Esophagus muscularis mucosa (tissue), 4 donors: ENCODE measurements around the gene ARHGAP15. TPM values are rescaled to one million over a fixed set of nuclear protein-coding genes. Genes with fewer than 3 reads are reported as not detected.
A peak's percentile ranks its signal among the peaks of the same experiment; 100 is the strongest.

Source experiments
- DNase-seq: peaks from one replicate; pipeline ENCODE4 v3.0.0-alpha.2; 2017; ENCODE audit errors: extremely low spot score
- H3K27ac ChIP-seq, 4 donors: fragments of 200-600 bp; sonication (generic); replicated peaks in 1 of 4; 1 replicate in 3 of 4; 2 replicates in 1 of 4; pipeline ENCODE4 v1.5.1; 2016 to 2019; ENCODE audit warnings: mild to moderate bottlenecking in 1 of 4
- H3K27me3 ChIP-seq, 4 donors: fragments of 200-600 bp; sonication (generic); one replicate each; pipeline versions ENCODE4 v1.5.1 to v1.6.0; 2016 to 2019
- H3K36me3 ChIP-seq, 4 donors: fragments of 200-600 bp; sonication (generic); one replicate each; pipeline ENCODE4 v1.5.1; 2016 to 2019
- H3K4me1 ChIP-seq, 4 donors: fragments of 200-600 bp; sonication (generic); one replicate each; pipeline ENCODE4 v1.5.1; 2016 to 2019
- H3K4me3 ChIP-seq, 4 donors: fragments of 200-600 bp; sonication (generic); 1 replicate in 2 of 4; 2 replicates in 2 of 4; pipeline ENCODE4 v1.5.1; 2016 to 2019; ENCODE audit warnings: mild to moderate bottlenecking in 4 of 4, moderate library complexity in 1 of 4
- H3K9me3 ChIP-seq, 4 donors: fragments of 200-600 bp; sonication (generic); 1 replicate in 3 of 4; 2 replicates in 1 of 4; pipeline ENCODE4 v1.5.1; 2016 to 2019
- EP300 ChIP-seq: sonication (generic); formaldehyde crosslinking; IDR thresholded peaks from one replicate; pipeline ENCODE4 v1.6.1; 2017; ENCODE audit warnings: antibody characterized with exemption
- POLR2A ChIP-seq: fragments of 450-650 bp; IDR thresholded peaks from one replicate; pipeline ENCODE4 v1.6.1; 2017; ENCODE audit warnings: antibody characterized with exemption, moderate library complexity, mild to moderate bottlenecking, low read depth
- POLR2AphosphoS5 ChIP-seq, 2 donors: sonication (generic); formaldehyde crosslinking; IDR thresholded peaks; one replicate each; pipeline ENCODE4 v1.6.1; 2017; ENCODE audit warnings: antibody characterized with exemption in 2 of 2
- WGBS: methylation state at CpG from one replicate; pipeline ENCODE4 v1.1.5; 2018; 5-methylcytosine and 5-hydroxymethylcytosine counted together
- intact Hi-C: fragments of 100-400 bp; cut with DNase I; formaldehyde crosslinking; loops from one replicate; pipeline ENCODE4 v1.15.1; 2023
- total RNA-seq, 4 donors: library from RNA; depleted of rRNA; stranded (reverse); fragments of >200 nt; gene quantifications; one replicate each; pipeline versions ENCODE4 v1.1.0 to v1.2.1, GENCODE V29; 2016
- TF ChIP-seq, protein P1 (sequence below), 3 experiments: fragments of 200-600 bp in 2 of 3; fragments of 450-650 bp in 1 of 3; sonication (generic) in 2 of 3; IDR thresholded peaks; one replicate each; pipeline ENCODE4 v1.5.1; 2017 to 2019; ENCODE audit warnings: antibody characterized with exemption in 3 of 3, mild to moderate bottlenecking in 2 of 3, moderate library complexity in 1 of 3

Gene ARHGAP15
- total RNA-seq, 4 donors from 2014 or later = 5.4 to 13.3 (median 7.1) TPM

DNA sequence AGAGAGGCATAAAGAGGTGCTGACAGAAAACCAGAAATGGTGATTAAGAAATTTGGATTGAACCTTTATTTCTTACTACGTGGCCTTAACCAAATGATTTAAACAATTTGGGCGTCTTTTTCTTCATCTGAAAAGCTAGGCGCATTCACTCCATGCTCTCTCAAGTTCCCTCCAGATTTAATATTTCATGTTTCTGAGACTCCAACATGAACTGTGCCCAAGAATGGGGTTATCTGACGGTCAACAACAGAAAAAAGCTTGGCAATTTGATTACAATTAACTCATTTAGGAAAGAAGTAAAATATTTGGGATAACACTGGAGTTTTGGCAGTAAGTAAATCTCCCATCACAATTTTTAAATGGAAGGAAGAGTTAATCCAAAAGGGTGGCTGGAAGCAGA, 345.4 kb downstream of the ARHGAP15 start:
- no peaks in the 10 kb centered on the region for H3K36me3 ChIP-seq
- intact Hi-C loops = no loop called here
- H3K9me3 ChIP-seq = no peaks in the 10 kb centered on the region
- no peak overlapping the region for H3K4me3 ChIP-seq
- peaks cover 0 to 10% (median 3%) of the 10 kb centered on the region in 4 donors for H3K4me1 ChIP-seq
- no peak for TF ChIP-seq POLR2AphosphoS5 (IDR thresholded peaks at IDR 0.05)
- TF ChIP-seq, protein P1, sequence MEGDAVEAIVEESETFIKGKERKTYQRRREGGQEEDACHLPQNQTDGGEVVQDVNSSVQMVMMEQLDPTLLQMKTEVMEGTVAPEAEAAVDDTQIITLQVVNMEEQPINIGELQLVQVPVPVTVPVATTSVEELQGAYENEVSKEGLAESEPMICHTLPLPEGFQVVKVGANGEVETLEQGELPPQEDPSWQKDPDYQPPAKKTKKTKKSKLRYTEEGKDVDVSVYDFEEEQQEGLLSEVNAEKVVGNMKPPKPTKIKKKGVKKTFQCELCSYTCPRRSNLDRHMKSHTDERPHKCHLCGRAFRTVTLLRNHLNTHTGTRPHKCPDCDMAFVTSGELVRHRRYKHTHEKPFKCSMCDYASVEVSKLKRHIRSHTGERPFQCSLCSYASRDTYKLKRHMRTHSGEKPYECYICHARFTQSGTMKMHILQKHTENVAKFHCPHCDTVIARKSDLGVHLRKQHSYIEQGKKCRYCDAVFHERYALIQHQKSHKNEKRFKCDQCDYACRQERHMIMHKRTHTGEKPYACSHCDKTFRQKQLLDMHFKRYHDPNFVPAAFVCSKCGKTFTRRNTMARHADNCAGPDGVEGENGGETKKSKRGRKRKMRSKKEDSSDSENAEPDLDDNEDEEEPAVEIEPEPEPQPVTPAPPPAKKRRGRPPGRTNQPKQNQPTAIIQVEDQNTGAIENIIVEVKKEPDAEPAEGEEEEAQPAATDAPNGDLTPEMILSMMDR (IDR thresholded peaks at IDR 0.05) = no peak
- no peak for DNase-seq
- WGBS = 82% methylated on average over 4 of the region's 4 CpGs
- peak overlapping the region; percentile 11 to 54 (median 36) for H3K27ac ChIP-seq
- no peaks in the 10 kb centered on the region for H3K27me3 ChIP-seq

DNA sequence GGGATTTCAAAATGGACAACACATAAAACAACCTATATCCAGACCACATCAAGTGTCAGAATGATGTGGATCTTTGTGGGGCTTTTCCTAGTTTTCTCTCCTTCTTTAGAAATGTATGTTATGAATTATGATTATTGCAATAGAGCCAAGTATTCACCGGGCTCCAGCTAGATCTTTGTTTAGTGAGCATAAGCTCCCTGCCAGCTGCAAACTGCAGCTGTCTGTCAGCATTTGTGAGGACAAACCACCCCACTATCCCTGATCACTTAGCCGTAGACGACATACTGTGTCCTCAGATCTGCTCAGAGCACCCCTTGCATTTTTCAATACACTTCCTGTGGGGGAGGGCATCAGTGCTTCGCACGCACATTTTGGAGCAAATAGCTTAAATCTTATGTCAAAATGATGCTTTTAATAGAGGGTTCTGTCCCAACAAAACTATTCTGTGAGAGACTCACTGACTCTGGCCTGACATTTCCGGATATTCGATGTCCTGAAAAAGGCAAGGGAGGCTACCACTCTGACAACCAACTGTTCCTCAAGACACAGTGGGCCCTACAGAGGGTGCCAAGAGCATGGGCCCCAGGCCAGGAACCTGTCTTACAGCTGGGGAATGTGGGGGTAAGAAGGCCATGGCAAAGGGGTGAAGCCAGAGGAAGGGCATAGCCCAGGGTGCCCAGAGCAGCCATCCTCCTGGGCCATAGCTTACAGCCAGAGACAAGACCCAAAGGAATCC, 346.0 kb downstream of the ARHGAP15 start:
- intact Hi-C loops = no loop called here
- H3K36me3 ChIP-seq = no peaks in the 10 kb centered on the region
- no peak overlapping the region for H3K4me3 ChIP-seq
- WGBS = 47% methylated on average over 7 of the region's 7 CpGs
- H3K4me1 ChIP-seq = peaks cover 0 to 10% (median 3%) of the 10 kb centered on the region in 4 donors
- DNase-seq = no peak
- peak overlapping the region; percentile 11 to 54 (median 36) for H3K27ac ChIP-seq
- TF ChIP-seq EP300 (no peak), POLR2AphosphoS5 (IDR thresholded peaks at IDR 0.05) (no peak), POLR2A (no peak)
- TF ChIP-seq, protein P1 (IDR thresholded peaks at IDR 0.05) = no peak
- H3K9me3 ChIP-seq = no peaks in the 10 kb centered on the region
- H3K27me3 ChIP-seq = no peaks in the 10 kb centered on the region

DNA sequence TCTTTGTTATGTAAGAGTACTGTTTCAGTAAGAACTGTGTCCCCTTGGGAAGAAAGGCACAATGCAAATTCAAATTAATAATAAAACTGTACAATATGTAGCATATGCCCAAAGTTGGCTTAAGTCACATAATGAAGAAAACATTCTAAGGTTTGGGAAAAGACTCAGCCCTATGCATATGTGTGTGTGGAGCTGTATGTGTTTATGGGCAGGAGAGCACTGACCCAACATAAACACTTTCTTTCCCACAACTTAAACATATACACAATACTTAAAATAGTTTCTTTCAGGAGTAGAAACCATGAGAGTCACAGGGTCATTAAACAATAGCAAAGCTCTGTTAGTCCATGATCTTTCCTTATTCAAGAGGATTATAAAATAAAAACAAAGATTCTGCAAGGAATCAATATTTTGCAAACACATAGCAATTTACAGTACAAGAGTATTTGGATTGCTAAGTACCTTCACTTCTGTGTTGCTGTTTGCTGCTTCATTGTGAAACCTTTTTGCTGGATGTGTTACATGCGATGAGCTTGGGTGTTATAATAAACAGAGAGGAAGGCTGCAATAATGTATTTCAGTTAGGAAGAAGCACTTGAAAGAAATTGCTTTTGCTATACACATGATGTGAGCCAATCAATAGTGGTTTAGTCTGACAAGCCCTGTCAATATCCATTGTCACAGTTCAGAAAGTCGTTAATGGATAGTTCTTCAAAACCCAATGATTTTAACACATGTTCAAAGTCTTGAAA, 347.3 kb downstream of the ARHGAP15 start:
- 93% methylated on average over 2 of the region's 2 CpGs for WGBS
- Histone ChIP-seq H3K4me1 (peaks cover 0 to 18% (median 4%) of the 10 kb centered on the region in 4 donors), H3K4me3 (no peak overlapping the region), H3K27ac (peak overlapping the region in 1 of 4 donors; percentile 11), H3K36me3 (no peaks in the 10 kb centered on the region), H3K27me3 (no peaks in the 10 kb centered on the region), H3K9me3 (no peaks in the 10 kb centered on the region)
- TF ChIP-seq, protein P1 (IDR thresholded peaks at IDR 0.05) = no peak
- TF ChIP-seq EP300 (no peak), POLR2AphosphoS5 (IDR thresholded peaks at IDR 0.05) (no peak), POLR2A (no peak)
- DNase-seq = no peak
- intact Hi-C loops = no loop called here

DNA sequence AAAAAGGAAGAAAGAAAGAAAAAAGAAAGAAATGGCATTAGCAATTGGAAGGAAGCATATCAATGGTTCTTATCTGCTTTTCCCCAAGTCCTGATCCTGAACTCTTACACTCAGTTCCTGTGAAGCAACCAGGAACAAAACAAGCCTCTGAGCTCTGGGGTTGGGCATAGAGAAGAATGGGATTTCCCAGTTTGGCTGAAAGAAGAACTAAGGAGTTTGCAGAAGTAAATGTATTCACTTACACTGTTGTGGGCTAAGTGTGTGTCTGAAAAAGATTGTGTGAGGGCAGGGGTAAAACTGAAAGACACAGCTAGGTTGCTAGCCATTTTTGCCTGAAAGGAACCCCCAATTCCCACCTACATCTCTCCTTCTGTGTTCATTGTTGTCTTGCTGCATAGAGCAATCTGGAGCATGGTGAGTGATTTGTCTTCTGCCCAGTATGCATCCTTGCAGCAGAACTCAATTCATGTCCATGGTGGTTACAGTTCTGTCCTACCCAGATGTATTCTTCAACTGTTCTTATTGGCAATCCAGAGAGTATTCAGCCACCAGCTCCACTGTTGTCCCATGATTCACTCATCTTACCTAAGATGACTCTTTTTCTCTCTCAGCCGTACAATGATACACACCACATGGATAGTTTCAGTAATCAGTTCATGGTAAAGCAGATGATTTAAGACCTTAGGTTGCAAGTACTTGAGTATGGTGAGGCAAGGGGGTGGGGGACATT, 348.7 kb downstream of the ARHGAP15 start:
- intact Hi-C loops = no loop called here
- WGBS = 100% methylated on average over 1 of the region's 1 CpG
- no peaks in the 10 kb centered on the region for H3K9me3 ChIP-seq
- no peaks in the 10 kb centered on the region for H3K27me3 ChIP-seq
- no peaks in the 10 kb centered on the region for H3K36me3 ChIP-seq
- no peak overlapping the region for H3K27ac ChIP-seq
- no peak overlapping the region for H3K4me3 ChIP-seq
- TF ChIP-seq POLR2AphosphoS5 (IDR thresholded peaks at IDR 0.05) (no peak), EP300 (no peak), POLR2A (no peak)
- TF ChIP-seq, protein P1 (IDR thresholded peaks at IDR 0.05) = no peak
- peaks cover 5 to 18% (median 10%) of the 10 kb centered on the region in 4 donors for H3K4me1 ChIP-seq
- DNase-seq = no peak
